K562 (cell line): Measurements from ENCODE around the gene MCAM. TPM values are rescaled to one million over a fixed set of nuclear protein-coding genes. Genes with fewer than 3 reads are reported as not detected.

Experiments used
- ATF1 ChIP-seq, 2 experiments: fragments of 450-650 bp in 1 of 2; IDR thresholded peaks; 2 replicates each; pipeline ENCODE4 v1.6.1; 2016; ENCODE audit warnings: missing compliant biosample characterization in 1 of 2, missing genetic modification characterization in 1 of 2
- BHLHE40 ChIP-seq: IDR thresholded peaks from 2 replicates; pipeline ENCODE4 v1.6.1; 2011; ENCODE audit warnings: low read length, improper control_type of control experiment
- CREM ChIP-seq: IDR thresholded peaks from 2 replicates; pipeline ENCODE4 v1.6.1; 2014; ENCODE audit warnings: antibody characterized with exemption, low read depth
- CTCF ChIP-seq, 3 experiments: IDR thresholded peaks in 2 of 3; conservative IDR thresholded peaks in 1 of 3; 2 replicates each; pipeline ENCODE4 v1.5.1; 2011 to 2012; ENCODE audit warnings: low read length in 3 of 3, mild to moderate bottlenecking in 3 of 3, control low read depth in 2 of 3, improper control_type of control experiment in 1 of 3, inconsistent platforms in 1 of 3, low read depth in 1 of 3, mixed read lengths in 1 of 3, moderate library complexity in 1 of 3; ENCODE audit not compliant: insufficient read depth in 2 of 3
- GATA2 ChIP-seq: sonication (generic); formaldehyde crosslinking; IDR thresholded peaks from 2 replicates; pipeline ENCODE4 v1.4.0; 2020; ENCODE audit warnings: mild to moderate bottlenecking, missing genetic modification reagents
- GTF2F1 ChIP-seq: IDR thresholded peaks from 2 replicates; pipeline ENCODE4 v1.6.1; 2011; ENCODE audit warnings: low read depth, low read length, improper control_type of control experiment
- KDM5B ChIP-seq: fragments of 200-600 bp; sonication (generic); IDR thresholded peaks from 2 replicates; pipeline ENCODE4 v1.6.1; 2012; ENCODE audit warnings: low read depth, mild to moderate bottlenecking, moderate library complexity, low read length, control low read depth, inconsistent platforms; ENCODE audit not compliant: insufficient replicate concordance
- MAFK ChIP-seq: IDR thresholded peaks from 2 replicates; pipeline ENCODE4 v1.6.1; 2011; ENCODE audit warnings: low read length, improper control_type of control experiment
- MITF ChIP-seq: IDR thresholded peaks from 2 replicates; pipeline ENCODE4 v1.6.1; 2014; ENCODE audit warnings: antibody characterized with exemption
- NRF1 ChIP-seq, 2 experiments: fragments of 450-650 bp; IDR thresholded peaks in 1 of 2; conservative IDR thresholded peaks in 1 of 2; 2 replicates each; pipeline ENCODE4 v1.6.1; 2014; ENCODE audit warnings: mild to moderate bottlenecking in 2 of 2
- SMC3 ChIP-seq: conservative IDR thresholded peaks from 2 replicates; pipeline ENCODE4 v1.6.1; 2011; ENCODE audit warnings: low read depth, low read length, improper control_type of control experiment; ENCODE audit not compliant: insufficient read depth
- YY1 ChIP-seq, 3 experiments: IDR thresholded peaks; 2 replicates each; pipeline ENCODE4 v1.6.1; 2011; ENCODE audit warnings: low read length in 2 of 3, mild to moderate bottlenecking in 2 of 3, moderate library complexity in 2 of 3, borderline replicate concordance in 1 of 3, control low read depth in 1 of 3, low read depth in 1 of 3; ENCODE audit not compliant: insufficient read depth in 3 of 3, insufficient replicate concordance in 2 of 3, control insufficient read depth in 1 of 3, insufficient read length in 1 of 3; ENCODE audit errors: extremely low read depth in 1 of 3
- ZBTB2 ChIP-seq: fragments of 450-650 bp; IDR thresholded peaks from 2 replicates; pipeline ENCODE4 v1.6.1; 2016; ENCODE audit warnings: antibody characterized with exemption
- ZC3H4 ChIP-seq: sonication (generic); formaldehyde crosslinking; IDR thresholded peaks from 2 replicates; pipeline ENCODE4 v1.9.0; 2021; ENCODE audit warnings: missing genetic modification reagents, borderline replicate concordance
- ZMIZ1 ChIP-seq, 2 experiments: fragments of 150-350 bp in 1 of 2; IDR thresholded peaks; 2 replicates each; pipeline ENCODE4 v1.6.1; 2012 to 2016; ENCODE audit warnings: low read depth in 2 of 2, low read length in 2 of 2, mild to moderate bottlenecking in 1 of 2, moderate library complexity in 1 of 2
- ZNF444 ChIP-seq: fragments of 250-450 bp; sonication (Bioruptor Pico); IDR thresholded peaks from 2 replicates; pipeline ENCODE4 v1.4.0; 2020; ENCODE audit warnings: mild to moderate bottlenecking, moderate library complexity
- polyA plus RNA-seq, 8 experiments: library from polyadenylated mRNA; depleted of rRNA in 4 of 8; stranded (reverse) in 5 of 8; unstranded in 3 of 8; fragments of >200 nt; fragmentation: Nextera tagmentation in 2 of 8; fragmentation: Illumina TruSeq in 1 of 8; extraction: Ambion mirVana in 2 of 8; extraction: Trizol in 1 of 8; gene quantifications; 2 replicates each; pipeline versions ENCODE4 v1.2.1 to v1.2.3, GENCODE V29; 2011 to 2014; ENCODE audit warnings: inconsistent platforms in 1 of 8, missing spikeins in 1 of 8
- total RNA-seq, 7 experiments: library from RNA; depleted of rRNA in 6 of 7; stranded (reverse); fragments of >200 nt in 6 of 7; fragmentation: Illumina TruSeq in 2 of 7; extraction: Trizol in 2 of 7; gene quantifications; 2 replicates each; pipeline versions ENCODE4 v1.2.1 to v1.2.3, GENCODE V29; 2011 to 2021; ENCODE audit warnings: low replicate concordance in 1 of 7

The MCAM gene
- total and polyA plus RNA-seq, 9 of the 15 experiments (the other 6 are each of a cell fraction or from before 2014, with no cell fraction given), result 14.7 to 118 (median 53.6) TPM

GRCh38 chr11:119338318-119338890 is 21.5 kb upstream of the MCAM start (continued):
- TF ChIP-seq CREM, result peak; percentile 51; the same call in 1 of the 2 replicates
- TF ChIP-seq ZC3H4 (CRISPR knock-in tag), result no peak
- no peak for TF ChIP-seq ATF1 (CRISPR knock-in tag; IDR thresholded peaks at IDR 0.05)
- TF ChIP-seq ATF1 (tag; IDR thresholded peaks at IDR 0.05), result peak; percentile 30; the same call in 1 of the 2 replicates
- TF ChIP-seq KDM5B, result peak; percentile 17
- peak in 2 of 3 experiments; percentile 20 to 40 for TF ChIP-seq YY1 (IDR thresholded peaks at IDR 0.05; ENCODE audit: borderline replicate concordance in 1 of 3, control insufficient read depth in 1 of 3, extremely low read depth in 1 of 3, insufficient read depth in 3 of 3, insufficient read length in 1 of 3, insufficient replicate concordance in 2 of 3, low read depth in 1 of 3, low read length in 2 of 3)
- 0 out of 2 replicates have a peak, but pooled peaks have one; percentile 45 for TF ChIP-seq GTF2F1
- peak; percentile 34; the same call in 1 of the 2 replicates for TF ChIP-seq GATA2
- TF ChIP-seq CTCF (IDR thresholded peaks at IDR 0.05 in 2 of 3, conservative IDR thresholded peaks at IDR 0.05 in 1 of 3; ENCODE audit: insufficient read depth in 2 of 3, low read depth in 1 of 3, low read length in 3 of 3), result peak; percentile 85 to 93 (median 90)
- no peak for TF ChIP-seq ZBTB2
- TF ChIP-seq MITF, result 0 out of 2 replicates have a peak, but pooled peaks have one; percentile 13
- TF ChIP-seq MAFK, result 0 out of 2 replicates have a peak, but pooled peaks have one; percentile 6
- peak; percentile 78 for TF ChIP-seq SMC3
- no peak for TF ChIP-seq ZNF444 (CRISPR knock-in tag)
- TF ChIP-seq BHLHE40, result 0 out of 2 replicates have a peak, but pooled peaks have one; percentile 12
- peak in 1 of 2 experiments; percentile 17; a peak in 1 of 4 replicates for TF ChIP-seq ZMIZ1 (IDR thresholded peaks at IDR 0.05; ENCODE audit: low read depth in 2 of 2, low read length in 2 of 2)
- 0 out of 4 replicates have a peak, but pooled peaks of 1 of the 2 experiments have one; percentile 21 for TF ChIP-seq NRF1 (conservative IDR thresholded peaks at IDR 0.05 in 1 of 2, IDR thresholded peaks at IDR 0.05 in 1 of 2)
